A549 treated with CpdA at 1 μM for 4 hours (cell line): ENCODE results near the gene SLC6A20. TPM values are rescaled to one million over a fixed set of nuclear protein-coding genes. Genes with fewer than 3 reads are reported as not detected.

ENCODE experiments used
- total RNA-seq: library from RNA; stranded (reverse); fragments of 200-300 nt; extraction: Qiagen RNA extraction; gene quantifications from 5 replicates; pipeline ENCODE4 v1.2.3, GENCODE V29; 2022; ENCODE audit warnings: low read depth

SLC6A20 gene
- total RNA-seq = 0.02 to 0.05 TPM in 2 of 5 replicates, not detected in the others

GRCh38 chr3:45795882-45796765 is at the start of gene SLC6A20:
Gene SLC6A20, minus strand, starts transcription at chr3:45796536. Its CDS starts 117 bp downstream, at chr3:45796419.

GRCh38 chr3:45841757-45842491 is 45.6 kb upstream of the SLC6A20 start, which contains the start of gene LZTFL1:
Gene LZTFL1, minus strand, starts transcription at chr3:45842119. Its CDS starts 128 bp downstream, at chr3:45841991.

Other genes starting within 250 kb of the SLC6A20 start
- gene LIMD1, start 201.8 kb downstream of the SLC6A20 start, total RNA-seq = 15.4 to 23.0 TPM (median 21.1 TPM) in 5 replicates
- 16.4 to 17.1 TPM (median 16.9 TPM) in 5 replicates for gene SACM1L, start 107.1 kb downstream of the SLC6A20 start, total RNA-seq
- gene LZTFL1, start 45.6 kb upstream of the SLC6A20 start, total RNA-seq = 13.6 to 18.6 TPM (median 16.3 TPM) in 5 replicates
- not detected in 5 replicates for gene CCR9, start 90.0 kb upstream of the SLC6A20 start, total RNA-seq
- not detected in 5 replicates for gene CXCR6, start 146.9 kb upstream of the SLC6A20 start, total RNA-seq
- 4.3 to 6.6 TPM (median 5.3 TPM) in 5 replicates for gene FYCO1, start 199.3 kb upstream of the SLC6A20 start, total RNA-seq
- not detected in 5 replicates for gene XCR1, start 230.9 kb upstream of the SLC6A20 start, total RNA-seq